Spleen (tissue), 7 donors: ENCODE results near the gene INAVA.

Experiments
- POLR2AphosphoS5 ChIP-seq, 3 donors: sonication (generic); formaldehyde crosslinking; IDR thresholded peaks; one replicate each; pipeline ENCODE4 v1.5.1; 2017; ENCODE audit warnings: antibody characterized with exemption in 3 of 3
- TF ChIP-seq, protein P1 (sequence below), 11 experiments: fragments of 200-600 bp in 7 of 11; fragments of 450-650 bp in 4 of 11; sonication (generic) in 4 of 11; IDR thresholded peaks in 8 of 11; conservative IDR thresholded peaks in 3 of 11; 1 replicate in 7 of 11; 2 replicates in 4 of 11; pipeline versions ENCODE4 v1.4.0 to v1.8.0; 2016 to 2021; ENCODE audit warnings: antibody characterized with exemption in 11 of 11, inconsistent platforms in 4 of 11, mild to moderate bottlenecking in 1 of 11
- donor health status: DM: no; HTN: no; CAD: no; lungs with moderate emphysema.
- donor health status: DM: no; HTN: no; CAD: no.
- donor health status: DM: no; HTN: no; CAD: no.

DNA sequence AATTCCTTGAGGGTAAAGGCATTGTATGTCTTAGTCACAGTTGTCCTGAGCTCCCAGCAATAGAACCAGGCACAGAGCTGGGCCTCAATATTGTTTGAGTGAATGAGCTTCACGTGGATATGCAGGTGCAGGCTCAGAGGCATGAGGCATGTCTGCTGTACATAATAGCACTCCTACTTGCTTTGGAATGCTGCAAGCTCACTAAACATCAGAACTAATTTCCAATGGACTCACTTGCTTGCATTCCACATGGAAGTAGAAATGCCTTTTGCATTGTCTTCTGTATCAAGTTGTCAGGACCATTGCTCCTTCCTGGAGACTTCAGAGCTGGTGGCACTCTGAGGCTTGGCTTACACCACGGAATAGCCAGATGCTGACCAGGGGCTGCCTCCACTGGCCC, 37.1 kb downstream of the INAVA start:
- TF ChIP-seq, protein P1, sequence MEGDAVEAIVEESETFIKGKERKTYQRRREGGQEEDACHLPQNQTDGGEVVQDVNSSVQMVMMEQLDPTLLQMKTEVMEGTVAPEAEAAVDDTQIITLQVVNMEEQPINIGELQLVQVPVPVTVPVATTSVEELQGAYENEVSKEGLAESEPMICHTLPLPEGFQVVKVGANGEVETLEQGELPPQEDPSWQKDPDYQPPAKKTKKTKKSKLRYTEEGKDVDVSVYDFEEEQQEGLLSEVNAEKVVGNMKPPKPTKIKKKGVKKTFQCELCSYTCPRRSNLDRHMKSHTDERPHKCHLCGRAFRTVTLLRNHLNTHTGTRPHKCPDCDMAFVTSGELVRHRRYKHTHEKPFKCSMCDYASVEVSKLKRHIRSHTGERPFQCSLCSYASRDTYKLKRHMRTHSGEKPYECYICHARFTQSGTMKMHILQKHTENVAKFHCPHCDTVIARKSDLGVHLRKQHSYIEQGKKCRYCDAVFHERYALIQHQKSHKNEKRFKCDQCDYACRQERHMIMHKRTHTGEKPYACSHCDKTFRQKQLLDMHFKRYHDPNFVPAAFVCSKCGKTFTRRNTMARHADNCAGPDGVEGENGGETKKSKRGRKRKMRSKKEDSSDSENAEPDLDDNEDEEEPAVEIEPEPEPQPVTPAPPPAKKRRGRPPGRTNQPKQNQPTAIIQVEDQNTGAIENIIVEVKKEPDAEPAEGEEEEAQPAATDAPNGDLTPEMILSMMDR (IDR thresholded peaks at IDR 0.05 in 8 of 11, conservative IDR thresholded peaks at IDR 0.05 in 3 of 11) = no peak
- TF ChIP-seq POLR2AphosphoS5 (IDR thresholded peaks at IDR 0.05) = no peak
